Sigmoid colon (tissue), 7 donors: ENCODE data around the gene S100A3. TPM values are rescaled to one million over a fixed set of nuclear protein-coding genes. Genes with fewer than 3 reads are reported as not detected.

ENCODE experiments used
- DNase-seq: peaks from one replicate; pipeline ENCODE4 v3.0.0-alpha.2; 2019
- H3K27ac ChIP-seq, 4 donors: fragments of 200-600 bp; sonication (generic); one replicate each; pipeline ENCODE4 v1.5.1; 2016 to 2019; ENCODE audit warnings: mild to moderate bottlenecking in 1 of 4
- H3K27me3 ChIP-seq, 3 donors: fragments of 200-600 bp; sonication (generic); one replicate each; pipeline ENCODE4 v1.5.1; 2019; ENCODE audit warnings: mild to moderate bottlenecking in 1 of 3
- H3K36me3 ChIP-seq, 4 donors: fragments of 200-600 bp; sonication (generic); one replicate each; pipeline ENCODE4 v1.5.1; 2016 to 2019
- H3K4me1 ChIP-seq, 4 donors: fragments of 200-600 bp; sonication (generic); one replicate each; pipeline ENCODE4 v1.5.1; 2017 to 2019
- H3K4me3 ChIP-seq, 4 donors: fragments of 200-600 bp; sonication (generic); one replicate each; pipeline ENCODE4 v1.5.1; 2017 to 2019; ENCODE audit warnings: mild to moderate bottlenecking in 2 of 4, moderate library complexity in 1 of 4
- H3K9me3 ChIP-seq, 4 donors: fragments of 200-600 bp in 3 of 4; sonication (generic) in 3 of 4; one replicate each; pipeline versions ENCODE4 v1.5.1 to v1.6.1; 2013 to 2019
- CTCF ChIP-seq, 4 experiments: fragments of 450-650 bp in 3 of 4; fragments of 200-600 bp in 1 of 4; IDR thresholded peaks; one replicate each; pipeline ENCODE4 v1.5.1; 2016 to 2019; ENCODE audit warnings: antibody characterized with exemption in 4 of 4, mild to moderate bottlenecking in 3 of 4, moderate library complexity in 2 of 4
- EP300 ChIP-seq, 4 donors: sonication (generic); formaldehyde crosslinking; IDR thresholded peaks; one replicate each; pipeline ENCODE4 v1.6.1; 2017; ENCODE audit warnings: antibody characterized with exemption in 4 of 4
- POLR2A ChIP-seq, 2 donors: fragments of 450-650 bp; IDR thresholded peaks; one replicate each; pipeline ENCODE4 v1.6.1; 2016; ENCODE audit warnings: antibody characterized with exemption in 2 of 2, mild to moderate bottlenecking in 2 of 2, moderate library complexity in 2 of 2
- POLR2AphosphoS5 ChIP-seq, 4 donors: sonication (generic); formaldehyde crosslinking; IDR thresholded peaks; one replicate each; pipeline ENCODE4 v1.6.1; 2017; ENCODE audit warnings: antibody characterized with exemption in 4 of 4
- WGBS, 2 donors: extraction: QIAGEN DNeasy Blood & Tissue Kit; methylation state at CpG; one replicate each; pipeline ENCODE4 v1.1.7; 2013; 5-methylcytosine and 5-hydroxymethylcytosine counted together
- intact Hi-C: fragments of 100-400 bp; cut with DNase I; formaldehyde crosslinking; loops from one replicate; pipeline ENCODE4 v1.15.1; 2023
- polyA plus RNA-seq, 3 donors: library from polyadenylated mRNA; stranded (reverse); fragments of 200-250 nt; gene quantifications; one replicate each; pipeline ENCODE4 v1.2.3, GENCODE V29; 2013
- total RNA-seq, 4 donors: library from RNA; depleted of rRNA; stranded (reverse); fragments of >200 nt; gene quantifications; one replicate each; pipeline ENCODE4 v1.1.0, GENCODE V29; 2016
- donor health status: healthy with polysubstance abuse.
- donor health status: Bipolar disorder and iron deficiency.
- donor health status: healthy.

S100A3 gene
- total and polyA plus RNA-seq, 7 donors = 1.1 to 4.3 (median 2.9) TPM

- H3K36me3 ChIP-seq = no peaks in the 10 kb centered on the region
- no peak overlapping the region for H3K4me3 ChIP-seq
- no peak for TF ChIP-seq POLR2AphosphoS5 (IDR thresholded peaks at IDR 0.05)
- TF ChIP-seq EP300 (IDR thresholded peaks at IDR 0.05) = no peak
- TF ChIP-seq POLR2A (IDR thresholded peaks at IDR 0.05) = no peak
- TF ChIP-seq CTCF (IDR thresholded peaks at IDR 0.05) = no peak
- intact Hi-C loops = loop anchor here (2.0 kb wide), 1 partner anchor 14 kb away; the partner anchor contains the start of gene S100A2
- 92 to 94% methylated on average over 4 of the region's 4 CpGs for WGBS, 2 donors
- peak overlapping the region in 2 of 4 donors; percentile 90 for H3K27ac ChIP-seq
- H3K27me3 ChIP-seq = no peaks in the 10 kb centered on the region
- no peak for DNase-seq
- peaks cover 0 to 66% (median 61%) of the 10 kb centered on the region in 4 donors for H3K4me1 ChIP-seq
- no peaks in the 10 kb centered on the region for H3K9me3 ChIP-seq
Observed at GRCh38 chr1:153550398-153550758, 1.3 kb upstream of the S100A3 start.

- Histone ChIP-seq H3K4me1 (peaks cover 0 to 71% (median 66%) of the 10 kb centered on the region in 4 donors), H3K27ac (peak overlapping the region; percentile 58 to 90 (median 89))
- no peak for DNase-seq
Observed at GRCh38 chr1:153549741-153550397, 811 bp upstream of the S100A3 start.

GRCh38 chr1:153547560-153548551 is 1.2 kb downstream of the S100A3 start:
- H3K9me3 ChIP-seq = no peaks in the 10 kb centered on the region
- intact Hi-C loops = no loop called here

More at GRCh38 chr1:153549741-153550397, 811 bp upstream of the S100A3 start:
- TF ChIP-seq EP300 (IDR thresholded peaks at IDR 0.05) (no peak), CTCF (IDR thresholded peaks at IDR 0.05) (no peak), POLR2AphosphoS5 (IDR thresholded peaks at IDR 0.05) (no peak), POLR2A (IDR thresholded peaks at IDR 0.05) (no peak)
- intact Hi-C loops = loop anchor here (2.0 kb wide), 1 partner anchor 15 kb away; the partner anchor contains the start of gene S100A2
- H3K36me3 ChIP-seq = no peaks in the 10 kb centered on the region
- no peak overlapping the region for H3K4me3 ChIP-seq
- H3K9me3 ChIP-seq = no peaks in the 10 kb centered on the region
- 87 to 92% methylated on average over 6 of the region's 6 CpGs for WGBS, 2 donors
- H3K27me3 ChIP-seq = no peaks in the 10 kb centered on the region

More at GRCh38 chr1:153547560-153548551, 1.2 kb downstream of the S100A3 start:
- H3K4me3 ChIP-seq = no peak overlapping the region
- TF ChIP-seq CTCF (IDR thresholded peaks at IDR 0.05) = no peak
- TF ChIP-seq POLR2AphosphoS5 (IDR thresholded peaks at IDR 0.05) = peak in 3 of 4 donors; percentile 51 to 63 (median 61)
- peaks cover 0 to 75% (median 72%) of the 10 kb centered on the region in 4 donors for H3K4me1 ChIP-seq
- no peaks in the 10 kb centered on the region for H3K27me3 ChIP-seq
- peak; percentile 68 for DNase-seq
- WGBS, 2 donors = 86 to 89% methylated on average over 19 of the region's 19 CpGs
- H3K27ac ChIP-seq = peak overlapping the region; percentile 81 to 90 (median 89)
- H3K36me3 ChIP-seq = no peaks in the 10 kb centered on the region
